HUES64 (cell line): ENCODE results near the gene DACH2.
"Not testable (repeated sequence)": the region's sequence is repeated elsewhere in the genome, so short reads cannot be mapped to it uniquely, and the experiment has no call there.

Experiments used
- H3K27ac ChIP-seq: 2 replicates; pipeline ENCODE4 v1.7.0; 2013; ENCODE audit warnings: low read depth, low read length, inconsistent platforms
- H3K27me3 ChIP-seq: 2 replicates; pipeline ENCODE4 v1.6.1; 2013; ENCODE audit warnings: mild to moderate bottlenecking, low read length; ENCODE audit not compliant: insufficient read depth
- H3K36me3 ChIP-seq: 2 replicates; pipeline ENCODE4 v1.6.1; 2013; ENCODE audit warnings: mild to moderate bottlenecking, low read length; ENCODE audit not compliant: insufficient read depth
- H3K4me1 ChIP-seq: 2 replicates; pipeline ENCODE4 v1.6.1; 2013; ENCODE audit warnings: mild to moderate bottlenecking, low read length, moderate library complexity; ENCODE audit not compliant: insufficient read depth
- H3K4me3 ChIP-seq: 2 replicates; pipeline ENCODE4 v1.5.1; 2013; ENCODE audit warnings: mild to moderate bottlenecking, low read length, moderate library complexity
- H3K9ac ChIP-seq: 2 replicates; pipeline ENCODE4 v1.6.1; 2013; ENCODE audit warnings: mild to moderate bottlenecking, low read depth, low read length
- H3K9me3 ChIP-seq: 2 replicates; pipeline ENCODE4 v1.6.1; 2013; ENCODE audit warnings: low read depth, low read length; ENCODE audit not compliant: insufficient read depth
- WGBS: fragments of 150-250, 120-280 bp; methylation state at CpG from one replicate; pipeline ENCODE4 v1.1.7; 2013; ENCODE audit warnings: missing lambda C conversion rate; 5-methylcytosine and 5-hydroxymethylcytosine counted together

Gene DACH2

DNA sequence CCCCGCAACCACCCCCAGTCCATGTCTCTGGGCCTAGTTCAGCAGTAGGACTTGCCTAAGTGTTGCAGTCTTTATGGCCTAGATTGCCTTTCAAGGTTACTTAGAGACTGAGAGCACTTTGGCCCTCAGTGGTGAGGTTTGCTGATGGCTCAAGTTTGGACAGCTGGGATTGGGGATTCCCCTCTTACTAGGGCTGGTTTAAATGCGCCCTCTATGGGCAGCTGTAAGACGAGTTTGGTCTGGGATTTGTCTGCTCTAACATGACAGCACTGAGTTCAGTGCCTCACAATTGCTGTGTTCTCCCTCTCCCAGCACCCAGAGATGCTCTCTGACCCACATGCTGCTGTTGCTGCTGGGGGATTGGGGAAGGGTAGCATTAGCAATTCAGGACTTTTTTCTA lies 23.1 kb downstream of the DACH2 start:
- 52% methylated on average over 3 of the region's 3 CpGs for WGBS
- no peaks in the 10 kb centered on the region for H3K9me3 ChIP-seq
- no peaks in the 10 kb centered on the region for H3K36me3 ChIP-seq
- no peak overlapping the region for H3K9ac ChIP-seq
- H3K27me3 ChIP-seq, result no peaks in the 10 kb centered on the region
- no peaks in the 10 kb centered on the region for H3K4me1 ChIP-seq
- H3K4me3 ChIP-seq, result no peak overlapping the region
- no peak overlapping the region for H3K27ac ChIP-seq

DNA sequence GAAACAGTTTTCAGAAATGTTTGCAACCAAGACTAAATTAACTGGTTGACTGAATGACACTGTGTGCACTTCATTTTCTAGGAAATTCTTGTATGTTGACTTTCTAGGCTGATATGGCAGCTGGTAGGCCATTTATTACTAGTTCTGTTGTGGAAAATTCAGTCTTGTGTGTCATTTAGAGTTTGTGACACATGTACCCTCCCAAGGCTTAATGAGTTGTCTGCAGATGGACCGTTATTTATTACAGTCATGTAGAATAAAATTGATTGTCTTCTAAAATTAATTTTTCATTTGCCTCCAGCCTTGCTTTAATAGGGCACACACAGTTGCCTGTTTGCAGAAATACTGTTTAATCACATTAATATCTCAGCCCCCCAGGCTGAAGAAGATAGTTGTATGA lies 30.7 kb downstream of the DACH2 start:
- no CpG with 5 or more reads among the region's 1 CpG for WGBS

DNA sequence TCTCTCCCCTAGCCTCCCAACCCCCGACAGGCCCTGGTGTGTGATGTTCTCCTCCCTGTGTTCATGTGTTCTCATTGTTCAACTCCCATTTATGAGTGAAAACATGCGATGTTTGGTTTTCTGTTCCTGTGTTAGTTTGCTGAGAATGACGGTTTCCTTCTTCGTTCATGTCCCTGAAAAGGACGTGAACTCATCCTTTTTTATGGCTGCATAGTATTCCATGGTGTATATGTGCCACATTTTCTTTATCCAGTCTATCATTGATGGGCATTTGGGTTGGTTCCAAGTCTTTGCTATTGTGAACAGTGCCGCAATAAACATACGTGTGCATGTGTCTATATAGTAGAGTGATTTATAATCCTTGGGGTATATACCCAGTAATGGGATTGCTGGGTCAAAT lies 33.1 kb downstream of the DACH2 start:
- H3K9ac ChIP-seq, H3K36me3 ChIP-seq, H3K4me1 ChIP-seq, H3K27me3 ChIP-seq, H3K27ac ChIP-seq, H3K4me3 ChIP-seq, H3K9me3 ChIP-seq: not testable (repeated sequence)
- WGBS, result 100% methylated on average over 5 of the region's 7 CpGs

More for the DNA sequence above, 30.7 kb downstream of the DACH2 start:
- H3K4me3 ChIP-seq, result no peak overlapping the region
- H3K27me3 ChIP-seq, result no peaks in the 10 kb centered on the region
- no peak overlapping the region for H3K9ac ChIP-seq
- H3K4me1 ChIP-seq, result no peaks in the 10 kb centered on the region
- no peaks in the 10 kb centered on the region for H3K9me3 ChIP-seq
- no peaks in the 10 kb centered on the region for H3K36me3 ChIP-seq
- no peak overlapping the region for H3K27ac ChIP-seq

DNA sequence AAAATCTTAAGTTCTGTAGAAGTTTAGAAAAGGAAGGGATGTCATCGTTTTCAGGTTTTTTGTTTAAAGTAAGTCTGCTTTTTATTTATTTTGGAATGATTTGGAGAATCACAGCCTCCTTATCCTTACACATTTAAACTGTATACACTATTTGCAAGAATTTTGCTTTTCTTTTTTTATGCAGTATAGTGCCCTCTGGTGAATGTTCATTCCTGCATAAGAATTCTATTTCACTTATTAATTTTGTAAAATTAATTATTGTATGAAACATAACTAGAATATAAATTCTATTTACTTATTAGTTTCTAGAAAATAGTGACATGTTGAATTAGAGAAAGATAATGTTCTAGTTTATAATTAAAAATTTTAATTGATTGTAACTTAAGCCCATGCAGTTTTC lies 44.6 kb downstream of the DACH2 start:
- Histone ChIP-seq H3K9ac (no peak overlapping the region), H3K27ac (no peak overlapping the region), H3K9me3 (no peaks in the 10 kb centered on the region), H3K36me3 (no peaks in the 10 kb centered on the region), H3K27me3 (no peaks in the 10 kb centered on the region), H3K4me1 (no peaks in the 10 kb centered on the region), H3K4me3 (no peak overlapping the region)
- WGBS, result no CpG with 5 or more reads among the region's 1 CpG

DNA sequence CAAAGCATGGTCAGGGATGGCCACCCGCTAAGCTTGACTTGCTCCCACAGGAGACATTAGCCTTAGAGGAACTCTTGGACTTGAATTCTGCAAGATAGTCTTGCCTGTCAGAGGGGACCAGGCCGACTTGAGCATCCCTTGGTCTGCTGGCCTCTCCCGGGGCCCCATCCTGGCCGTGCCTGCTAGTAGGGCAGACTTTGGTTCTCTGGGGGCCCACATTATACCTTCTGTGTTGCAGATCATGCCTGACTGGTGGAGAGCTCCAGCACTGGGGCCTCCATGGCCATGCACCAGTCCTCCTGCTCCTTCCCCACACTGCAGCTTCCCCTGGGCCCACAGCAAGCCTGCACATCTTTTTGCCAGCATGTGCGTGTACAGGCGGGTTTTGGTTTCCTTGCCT lies 46.5 kb downstream of the DACH2 start:
- Histone ChIP-seq H3K9me3 (no peaks in the 10 kb centered on the region), H3K9ac (no peak overlapping the region), H3K36me3 (no peaks in the 10 kb centered on the region), H3K27me3 (no peaks in the 10 kb centered on the region), H3K4me3 (no peak overlapping the region), H3K27ac (no peak overlapping the region), H3K4me1 (no peaks in the 10 kb centered on the region)
- WGBS, result 96% methylated on average over 6 of the region's 6 CpGs

DNA sequence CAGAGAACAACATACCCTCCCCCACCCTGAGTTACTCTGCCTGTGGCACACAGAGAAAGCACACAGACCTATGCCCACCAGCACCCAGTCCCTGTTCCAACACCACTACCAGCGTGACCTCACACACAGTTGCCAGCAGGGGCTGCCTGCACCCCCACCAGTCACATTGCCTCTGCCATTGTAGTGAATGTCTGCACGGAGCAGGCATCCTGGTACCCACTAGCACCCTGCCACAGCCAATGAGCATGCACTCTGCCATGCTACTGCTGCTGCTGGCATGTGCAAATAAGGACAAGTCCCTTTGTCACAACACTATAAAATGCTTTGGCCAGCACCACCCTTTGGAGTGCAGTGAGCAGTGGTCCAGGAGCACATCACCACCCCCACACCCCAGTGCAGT lies 47.1 kb downstream of the DACH2 start:
- Histone ChIP-seq H3K27me3 (no peaks in the 10 kb centered on the region), H3K4me3 (no peak overlapping the region), H3K4me1 (no peaks in the 10 kb centered on the region), H3K9ac (no peak overlapping the region), H3K27ac (no peak overlapping the region), H3K9me3 (no peaks in the 10 kb centered on the region), H3K36me3 (no peaks in the 10 kb centered on the region)
- WGBS, result 91% methylated on average over 2 of the region's 2 CpGs

DNA sequence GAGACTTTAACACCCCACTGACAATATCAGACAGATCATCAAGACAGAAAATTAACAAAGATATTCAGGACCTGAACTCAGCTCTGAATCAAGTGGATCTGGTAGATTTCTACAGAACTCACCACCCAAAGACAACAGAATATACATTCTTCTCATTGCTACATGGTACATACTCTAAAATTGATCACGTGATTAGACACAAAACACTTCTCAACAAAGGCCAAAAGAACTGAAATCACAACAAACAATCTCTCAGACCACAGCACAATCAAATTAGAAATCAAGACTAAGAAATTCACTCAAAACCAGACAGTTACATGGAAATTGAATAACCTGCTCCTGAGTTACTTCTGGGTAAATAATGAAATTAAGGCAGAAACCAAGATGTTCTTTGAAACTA lies 49.6 kb downstream of the DACH2 start:
- H3K36me3 ChIP-seq, result no peaks in the 10 kb centered on the region
- no peaks in the 10 kb centered on the region for H3K4me1 ChIP-seq
- 96% methylated on average over 1 of the region's 1 CpG for WGBS
- H3K27me3 ChIP-seq, result no peaks in the 10 kb centered on the region
- no peak overlapping the region for H3K9ac ChIP-seq
- no peaks in the 10 kb centered on the region for H3K9me3 ChIP-seq
- no peak overlapping the region for H3K4me3 ChIP-seq
- no peak overlapping the region for H3K27ac ChIP-seq

DNA sequence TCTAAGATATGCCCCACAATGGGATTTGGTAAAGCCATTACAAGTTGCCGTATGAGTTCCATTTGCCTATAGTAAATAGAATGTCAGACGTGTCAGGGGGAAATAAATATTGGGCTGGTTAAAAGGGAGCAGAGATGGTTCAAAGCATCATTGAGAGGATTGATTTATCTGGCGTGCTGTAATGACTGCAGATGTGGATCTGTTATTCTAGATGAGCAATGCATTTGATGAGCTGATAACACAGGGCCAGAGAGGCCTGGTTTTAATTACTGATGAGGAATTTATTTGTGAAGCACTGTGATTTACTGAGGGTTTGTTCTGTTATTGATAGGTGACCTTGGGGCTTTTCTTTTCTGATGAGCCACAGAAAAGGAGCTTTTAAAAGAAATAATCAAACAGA lies 62.5 kb downstream of the DACH2 start:
- no peak overlapping the region for H3K9ac ChIP-seq
- H3K9me3 ChIP-seq, result no peaks in the 10 kb centered on the region
- no peak overlapping the region for H3K27ac ChIP-seq
- no peaks in the 10 kb centered on the region for H3K27me3 ChIP-seq
- H3K4me3 ChIP-seq, result no peak overlapping the region
- WGBS, result 84% methylated on average over 3 of the region's 3 CpGs
- no peaks in the 10 kb centered on the region for H3K36me3 ChIP-seq
- H3K4me1 ChIP-seq, result no peaks in the 10 kb centered on the region

DNA sequence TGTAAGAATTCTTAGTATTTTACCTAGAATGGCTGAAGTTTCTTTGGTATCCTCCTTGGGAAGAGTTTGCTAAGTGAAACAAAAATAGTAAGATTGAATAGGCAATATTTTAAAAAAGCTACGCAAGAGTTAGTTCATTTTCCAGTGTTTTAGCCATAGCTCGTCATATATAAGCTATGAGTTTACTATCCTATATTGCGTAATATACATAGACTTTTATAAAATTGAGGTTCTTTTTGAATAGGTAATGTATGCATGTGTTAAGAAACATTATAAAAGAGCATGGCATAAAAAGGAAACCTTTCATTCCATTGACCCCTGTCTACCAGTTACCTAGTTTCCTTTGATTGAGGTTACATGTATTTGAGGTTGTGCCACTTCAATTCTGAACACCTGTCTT lies 67.0 kb downstream of the DACH2 start:
- Histone ChIP-seq H3K4me3 (no peak overlapping the region), H3K27me3 (no peaks in the 10 kb centered on the region), H3K27ac (no peak overlapping the region), H3K9ac (no peak overlapping the region), H3K4me1 (no peaks in the 10 kb centered on the region), H3K9me3 (no peaks in the 10 kb centered on the region), H3K36me3 (no peaks in the 10 kb centered on the region)
- WGBS, result no CpG with 5 or more reads among the region's 3 CpGs

DNA sequence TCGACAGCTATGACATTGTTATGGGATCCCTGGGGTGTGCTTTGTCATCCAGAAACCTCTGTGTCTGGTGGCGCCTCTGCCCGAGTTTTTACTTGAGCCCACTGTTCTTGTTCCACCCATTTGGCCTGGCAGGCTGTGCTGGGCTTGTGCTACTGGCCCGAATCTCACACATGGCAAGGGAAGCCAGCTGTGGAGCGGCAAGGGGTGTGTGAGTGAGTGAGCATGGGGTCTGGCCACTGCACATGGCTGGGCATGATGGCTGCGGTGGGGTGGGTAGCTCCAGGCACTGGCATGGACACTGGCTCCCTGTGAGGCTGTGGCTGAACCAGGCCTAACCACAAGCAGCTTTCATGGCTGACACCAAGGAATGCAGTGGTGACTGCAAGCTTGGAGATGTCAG lies 89.2 kb downstream of the DACH2 start:
- H3K9me3 ChIP-seq, result no peaks in the 10 kb centered on the region
- H3K4me3 ChIP-seq, result no peak overlapping the region
- H3K27me3 ChIP-seq, result no peaks in the 10 kb centered on the region
- H3K9ac ChIP-seq, result no peak overlapping the region
- no peak overlapping the region for H3K27ac ChIP-seq
- H3K36me3 ChIP-seq, result no peaks in the 10 kb centered on the region
- H3K4me1 ChIP-seq, result no peaks in the 10 kb centered on the region
- 95% methylated on average over 6 of the region's 6 CpGs for WGBS

DNA sequence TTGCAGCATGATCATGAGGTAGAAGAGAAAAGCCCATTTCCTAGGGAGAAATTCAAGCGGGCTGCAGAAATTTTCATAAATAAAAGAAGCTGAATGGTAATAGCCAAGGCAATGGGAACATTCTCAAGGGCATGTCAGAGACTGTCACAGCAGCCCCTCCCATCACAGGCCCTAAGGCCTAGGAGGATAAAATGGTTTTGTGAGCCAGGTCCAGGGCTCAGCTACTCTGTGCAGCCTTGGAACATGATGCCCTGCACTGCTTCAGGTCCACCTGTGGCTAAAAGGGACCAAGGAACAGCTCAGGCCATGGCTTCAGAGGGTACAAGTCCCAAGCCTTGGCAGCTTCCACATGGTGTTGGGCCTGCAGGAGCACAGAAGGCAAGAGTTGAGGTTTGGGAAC lies 93.3 kb downstream of the DACH2 start:
- H3K27me3 ChIP-seq, result no peaks in the 10 kb centered on the region
- H3K9ac ChIP-seq, result no peak overlapping the region
- no peaks in the 10 kb centered on the region for H3K4me1 ChIP-seq
- H3K27ac ChIP-seq, result no peak overlapping the region
- H3K36me3 ChIP-seq, result no peaks in the 10 kb centered on the region
- 96% methylated on average over 1 of the region's 1 CpG for WGBS
- no peaks in the 10 kb centered on the region for H3K9me3 ChIP-seq
- no peak overlapping the region for H3K4me3 ChIP-seq

DNA sequence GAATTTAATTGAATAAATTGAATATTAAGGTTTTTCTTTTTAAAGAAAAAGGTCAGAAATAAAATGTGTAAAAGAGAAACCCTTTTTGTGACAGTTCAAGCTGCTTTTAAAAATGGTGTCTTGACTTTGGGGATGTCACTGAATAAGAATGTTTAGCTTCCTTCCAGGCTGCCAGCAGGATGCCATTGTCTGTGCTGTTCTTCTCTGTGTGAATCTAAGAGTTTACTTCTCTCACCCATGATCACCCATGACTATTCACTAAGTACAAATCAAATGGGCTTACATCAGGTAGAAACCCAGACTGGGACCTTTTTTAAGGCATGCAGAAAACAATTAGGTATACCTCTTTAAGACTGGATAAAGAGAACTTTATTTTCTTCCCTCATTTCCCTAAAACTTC lies 115.3 kb downstream of the DACH2 start:
- Histone ChIP-seq H3K4me3 (no peak overlapping the region), H3K27ac (peak overlapping the region; percentile 58; the same call in 1 of the 2 replicates), H3K27me3 (no peaks in the 10 kb centered on the region)

More for the DNA sequence above, 115.3 kb downstream of the DACH2 start:
- no peak overlapping the region for H3K9ac ChIP-seq
- no peaks in the 10 kb centered on the region for H3K9me3 ChIP-seq
- no peaks in the 10 kb centered on the region for H3K36me3 ChIP-seq
- peaks cover 17% of the 10 kb centered on the region for H3K4me1 ChIP-seq
